Panc1 (cell line): ENCODE measurements around the gene CDHR4.

ENCODE experiments used
- POLR2AphosphoS5 ChIP-seq: IDR thresholded peaks from 2 replicates; pipeline ENCODE4 v1.6.1; 2012; ENCODE audit warnings: mild to moderate bottlenecking, low read depth, low read length, moderate library complexity
- TF ChIP-seq, protein P1 (sequence below): fragments of 450-650 bp; IDR thresholded peaks from 2 replicates; pipeline ENCODE4 v1.5.1; 2017; ENCODE audit warnings: mild to moderate bottlenecking

DNA sequence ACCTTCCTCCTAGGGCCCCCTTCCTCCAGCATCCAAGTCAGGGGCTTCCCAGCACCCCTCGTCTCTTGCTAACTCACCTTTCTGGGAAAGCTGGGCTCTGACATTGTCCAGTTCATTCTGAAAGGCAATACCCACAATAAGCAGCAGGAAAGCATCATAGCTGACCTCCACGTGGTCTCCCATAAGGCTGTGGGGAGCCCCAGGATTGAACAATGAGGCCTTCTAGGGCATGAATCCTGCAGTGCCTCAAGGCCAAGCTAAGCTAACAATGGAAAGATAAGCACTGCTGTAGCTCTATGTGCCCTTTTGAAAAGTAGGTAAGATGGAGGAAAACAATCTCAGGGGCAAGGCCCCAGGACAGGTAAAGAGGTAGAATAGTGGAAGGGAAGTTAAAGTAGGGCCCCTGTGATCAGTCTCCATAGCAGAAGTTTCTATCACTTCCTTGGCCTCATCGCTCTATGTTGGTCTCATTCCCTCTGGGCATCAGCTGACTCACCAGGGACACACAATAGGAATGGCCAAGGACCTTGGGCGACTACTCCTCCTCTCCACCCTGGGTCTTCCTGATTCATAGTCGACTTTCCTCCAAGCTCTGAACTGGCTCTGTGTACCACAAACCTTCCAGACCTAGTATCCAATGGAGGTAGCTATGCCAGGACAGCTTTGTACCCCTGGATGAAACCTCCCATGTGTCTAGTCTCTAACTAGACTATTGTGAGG, 45.0 kb upstream of the CDHR4 start:
- TF ChIP-seq, protein P1, sequence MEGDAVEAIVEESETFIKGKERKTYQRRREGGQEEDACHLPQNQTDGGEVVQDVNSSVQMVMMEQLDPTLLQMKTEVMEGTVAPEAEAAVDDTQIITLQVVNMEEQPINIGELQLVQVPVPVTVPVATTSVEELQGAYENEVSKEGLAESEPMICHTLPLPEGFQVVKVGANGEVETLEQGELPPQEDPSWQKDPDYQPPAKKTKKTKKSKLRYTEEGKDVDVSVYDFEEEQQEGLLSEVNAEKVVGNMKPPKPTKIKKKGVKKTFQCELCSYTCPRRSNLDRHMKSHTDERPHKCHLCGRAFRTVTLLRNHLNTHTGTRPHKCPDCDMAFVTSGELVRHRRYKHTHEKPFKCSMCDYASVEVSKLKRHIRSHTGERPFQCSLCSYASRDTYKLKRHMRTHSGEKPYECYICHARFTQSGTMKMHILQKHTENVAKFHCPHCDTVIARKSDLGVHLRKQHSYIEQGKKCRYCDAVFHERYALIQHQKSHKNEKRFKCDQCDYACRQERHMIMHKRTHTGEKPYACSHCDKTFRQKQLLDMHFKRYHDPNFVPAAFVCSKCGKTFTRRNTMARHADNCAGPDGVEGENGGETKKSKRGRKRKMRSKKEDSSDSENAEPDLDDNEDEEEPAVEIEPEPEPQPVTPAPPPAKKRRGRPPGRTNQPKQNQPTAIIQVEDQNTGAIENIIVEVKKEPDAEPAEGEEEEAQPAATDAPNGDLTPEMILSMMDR, result no peak
- TF ChIP-seq POLR2AphosphoS5, result no peak
